Spleen (tissue), 7 donors: ENCODE results near the gene RPS6KA2.

ENCODE experiments used
- CTCF ChIP-seq, 11 experiments: fragments of 200-600 bp in 7 of 11; fragments of 450-650 bp in 4 of 11; sonication (generic) in 4 of 11; IDR thresholded peaks in 8 of 11; conservative IDR thresholded peaks in 3 of 11; 1 replicate in 7 of 11; 2 replicates in 4 of 11; pipeline versions ENCODE4 v1.4.0 to v1.8.0; 2016 to 2021; ENCODE audit warnings: antibody characterized with exemption in 11 of 11, inconsistent platforms in 4 of 11, mild to moderate bottlenecking in 1 of 11
- POLR2A ChIP-seq, 3 donors: fragments of 450-650 bp; IDR thresholded peaks; one replicate each; pipeline ENCODE4 v1.5.1; 2017; ENCODE audit warnings: antibody characterized with exemption in 3 of 3, mild to moderate bottlenecking in 1 of 3
- donor health status: DM: no; HTN: no; CAD: no; lungs with moderate emphysema.
- donor health status: DM: no; HTN: no; CAD: no.
- donor health status: DM: no; HTN: no; CAD: no.

GRCh38 chr6:166410426-166410935, 216.6 kb downstream of the RPS6KA2 start:
- TF ChIP-seq CTCF (IDR thresholded peaks at IDR 0.05 in 8 of 11, conservative IDR thresholded peaks at IDR 0.05 in 3 of 11): no peak
- TF ChIP-seq POLR2A (IDR thresholded peaks at IDR 0.05): no peak
